Measurements from ENCODE around the gene NCOR2.

DNA sequence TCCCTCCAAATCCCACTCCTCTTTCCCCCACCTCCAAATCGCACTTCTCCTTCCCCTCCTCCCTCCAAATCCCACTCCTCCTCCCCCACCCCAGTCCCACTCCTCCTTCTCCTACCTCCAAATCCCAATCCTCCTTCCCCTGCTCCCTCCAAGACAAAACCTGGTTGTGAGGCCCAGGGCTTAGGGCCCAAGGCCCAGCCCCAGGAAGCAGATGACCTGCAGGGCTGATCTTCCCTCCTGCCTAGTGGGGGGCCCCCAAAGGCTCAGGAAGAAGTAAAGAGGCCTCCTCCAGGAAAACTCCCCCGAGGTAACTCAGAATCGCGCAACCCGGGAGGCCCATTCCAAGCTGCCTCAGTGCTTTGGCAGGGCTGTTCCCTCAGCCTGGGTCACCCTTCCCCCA lies 34.4 kb downstream of the NCOR2 start:
- TF ChIP-seq POLR2A (IDR thresholded peaks at IDR 0.05) = no peak
- TF ChIP-seq, protein P1, sequence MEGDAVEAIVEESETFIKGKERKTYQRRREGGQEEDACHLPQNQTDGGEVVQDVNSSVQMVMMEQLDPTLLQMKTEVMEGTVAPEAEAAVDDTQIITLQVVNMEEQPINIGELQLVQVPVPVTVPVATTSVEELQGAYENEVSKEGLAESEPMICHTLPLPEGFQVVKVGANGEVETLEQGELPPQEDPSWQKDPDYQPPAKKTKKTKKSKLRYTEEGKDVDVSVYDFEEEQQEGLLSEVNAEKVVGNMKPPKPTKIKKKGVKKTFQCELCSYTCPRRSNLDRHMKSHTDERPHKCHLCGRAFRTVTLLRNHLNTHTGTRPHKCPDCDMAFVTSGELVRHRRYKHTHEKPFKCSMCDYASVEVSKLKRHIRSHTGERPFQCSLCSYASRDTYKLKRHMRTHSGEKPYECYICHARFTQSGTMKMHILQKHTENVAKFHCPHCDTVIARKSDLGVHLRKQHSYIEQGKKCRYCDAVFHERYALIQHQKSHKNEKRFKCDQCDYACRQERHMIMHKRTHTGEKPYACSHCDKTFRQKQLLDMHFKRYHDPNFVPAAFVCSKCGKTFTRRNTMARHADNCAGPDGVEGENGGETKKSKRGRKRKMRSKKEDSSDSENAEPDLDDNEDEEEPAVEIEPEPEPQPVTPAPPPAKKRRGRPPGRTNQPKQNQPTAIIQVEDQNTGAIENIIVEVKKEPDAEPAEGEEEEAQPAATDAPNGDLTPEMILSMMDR (IDR thresholded peaks at IDR 0.05) = no peak
- TF ChIP-seq EP300 (IDR thresholded peaks at IDR 0.05) = no peak

Measured in tibial nerve (tissue), 4 donors.